HTR-8/SVneo (cell line): ENCODE measurements around the gene PPP1R13B.
A peak's percentile ranks its signal among the peaks of the same experiment; 100 is the strongest.

Source experiments
- DNase-seq: peaks from one replicate; pipeline ENCODE4 v3.0.0; 2011; ENCODE audit warnings: low spot score, mixed read lengths; ENCODE audit not compliant: insufficient read length
- FAIRE-seq: peaks from 2 replicates; lab custom pipeline; 2011; peaks lifted over from hg19 to GRCh38; lab: Jason Lieb, UNC

PPP1R13B gene

GRCh38 chr14:103863245-103863644 is 15.9 kb upstream of the PPP1R13B start:
- no peak for DNase-seq
- FAIRE-seq, result no peak

DNA sequence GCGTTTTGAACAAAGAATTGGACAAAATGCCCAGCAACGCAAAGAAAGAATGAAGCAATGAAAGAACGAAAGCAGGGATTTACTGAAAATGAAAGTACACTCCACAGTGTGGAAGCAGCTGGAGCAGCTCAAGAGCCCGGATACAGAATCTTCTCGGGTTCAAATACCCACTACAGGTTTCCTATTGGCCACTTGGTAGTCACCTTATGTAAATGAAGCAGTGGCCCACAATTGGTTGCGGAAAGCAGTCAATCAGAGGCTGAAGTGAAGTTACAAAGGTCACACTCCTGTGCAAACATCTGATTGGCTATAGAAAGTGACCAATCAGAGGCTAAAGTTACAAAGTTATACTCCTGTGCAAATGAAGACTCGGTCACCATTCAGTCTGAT is 15.0 kb upstream of the PPP1R13B start:
- FAIRE-seq, result no peak
- DNase-seq, result no peak

- no peak for FAIRE-seq
- no peak for DNase-seq
These were observed 14.3 kb upstream of the PPP1R13B start for GRCh38 chr14:103861413-103862392.

DNA sequence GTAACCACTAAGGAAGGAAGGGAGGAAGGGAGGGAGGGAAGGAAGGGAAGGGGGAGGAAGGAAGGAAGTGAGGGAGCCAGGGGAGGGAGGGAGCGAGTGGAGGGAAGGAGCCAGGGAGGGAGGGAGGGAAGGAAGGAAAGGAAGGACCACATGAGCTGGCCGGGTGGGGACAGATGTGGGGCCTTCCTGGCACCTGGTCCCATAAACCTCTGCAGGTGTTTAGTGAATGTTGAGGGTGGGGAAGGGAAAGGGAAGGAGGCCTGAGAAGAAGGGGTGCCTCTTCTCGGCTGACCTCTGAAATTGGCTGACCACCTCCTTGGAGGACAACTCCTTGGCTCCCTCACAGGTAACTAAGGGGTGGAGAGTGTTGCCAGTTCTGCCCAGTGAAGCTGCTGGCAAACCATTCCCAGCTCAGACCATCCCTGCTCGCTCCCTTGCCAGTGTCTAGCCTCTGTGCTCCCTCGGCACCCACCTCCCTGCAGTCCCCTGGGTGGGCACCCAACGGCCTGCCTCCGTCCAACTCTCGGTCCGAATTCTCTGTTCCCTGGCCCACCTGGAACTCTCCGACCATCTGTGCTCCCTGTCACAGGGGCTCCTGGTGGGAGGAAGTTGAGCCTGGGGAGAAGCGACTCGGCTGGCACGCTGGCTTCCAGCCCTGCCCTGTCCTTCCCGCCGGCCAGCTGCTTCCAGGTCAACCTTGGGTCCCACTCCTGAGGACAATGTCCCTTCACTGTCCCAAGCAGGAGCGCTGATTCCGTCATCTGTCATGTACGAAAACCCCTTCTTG is 12.2 kb upstream of the PPP1R13B start:
- no peak for FAIRE-seq
- no peak for DNase-seq

DNA sequence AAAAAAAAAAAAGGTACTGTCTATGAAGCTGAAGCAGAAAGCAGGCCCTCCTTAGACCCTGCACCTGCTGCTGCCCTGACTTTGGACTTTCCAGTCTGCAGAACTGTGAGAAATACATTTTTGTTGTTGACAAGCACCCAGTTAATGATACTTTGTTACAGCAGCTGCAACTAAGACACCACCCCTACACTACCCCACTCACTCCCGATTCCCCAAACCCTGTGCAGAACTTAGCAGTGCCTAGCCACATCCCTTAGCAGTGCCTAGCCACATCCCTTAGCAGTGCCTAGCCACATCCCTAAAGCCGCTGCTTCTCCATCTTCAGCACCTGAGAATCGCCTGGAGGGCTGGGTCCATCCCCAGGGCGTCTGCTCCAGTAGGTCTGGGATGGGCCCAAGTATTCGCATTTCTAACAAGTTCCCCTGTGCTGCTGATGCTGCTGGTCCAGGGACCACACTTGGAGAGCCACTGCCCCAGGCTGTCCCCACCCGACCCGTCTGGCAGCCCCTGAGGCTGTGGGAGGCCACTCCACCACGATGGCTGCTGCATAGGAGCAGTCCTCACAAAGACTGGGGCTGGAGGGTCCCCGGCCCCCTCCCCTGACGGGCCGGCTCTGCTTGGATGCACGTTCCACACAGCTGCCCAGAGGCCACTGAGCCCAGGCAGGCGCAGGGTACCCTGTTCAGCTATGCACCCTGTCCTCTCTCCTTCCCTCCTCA is 10.8 kb upstream of the PPP1R13B start:
- DNase-seq (no peak), FAIRE-seq (no peak)

GRCh38 chr14:103857256-103857655 is 9.9 kb upstream of the PPP1R13B start:
- DNase-seq (no peak), FAIRE-seq (no peak)

GRCh38 chr14:103856607-103857006 is 9.2 kb upstream of the PPP1R13B start:
- FAIRE-seq (no peak), DNase-seq (no peak)

DNA sequence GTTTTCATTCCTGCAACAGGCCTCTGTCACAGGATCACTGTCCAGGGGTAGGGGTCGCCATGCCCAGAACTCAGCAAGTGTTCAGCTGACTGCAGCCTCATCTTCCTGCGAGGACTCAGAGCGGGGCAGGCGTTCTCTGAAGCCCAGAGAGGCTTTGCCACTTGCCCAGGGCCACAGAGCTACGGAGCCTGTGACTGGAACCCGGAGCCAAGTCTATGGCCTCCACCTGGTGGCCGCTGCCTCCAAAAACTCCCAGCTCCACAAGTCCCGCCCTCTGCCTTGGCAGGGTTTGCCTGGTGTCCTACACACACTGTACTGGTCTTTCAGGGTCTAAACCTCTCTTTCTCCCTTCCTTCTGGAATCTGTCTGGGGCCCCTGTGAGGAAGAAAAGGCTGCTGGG is 8.7 kb upstream of the PPP1R13B start:
- no peak for DNase-seq
- FAIRE-seq, result no peak

- DNase-seq (no peak), FAIRE-seq (no peak)
These were observed 8.3 kb upstream of the PPP1R13B start for GRCh38 chr14:103855734-103856095.

- FAIRE-seq (peak; percentile 72), DNase-seq (no peak)
These were observed 7.7 kb upstream of the PPP1R13B start for GRCh38 chr14:103854822-103855733.

DNA sequence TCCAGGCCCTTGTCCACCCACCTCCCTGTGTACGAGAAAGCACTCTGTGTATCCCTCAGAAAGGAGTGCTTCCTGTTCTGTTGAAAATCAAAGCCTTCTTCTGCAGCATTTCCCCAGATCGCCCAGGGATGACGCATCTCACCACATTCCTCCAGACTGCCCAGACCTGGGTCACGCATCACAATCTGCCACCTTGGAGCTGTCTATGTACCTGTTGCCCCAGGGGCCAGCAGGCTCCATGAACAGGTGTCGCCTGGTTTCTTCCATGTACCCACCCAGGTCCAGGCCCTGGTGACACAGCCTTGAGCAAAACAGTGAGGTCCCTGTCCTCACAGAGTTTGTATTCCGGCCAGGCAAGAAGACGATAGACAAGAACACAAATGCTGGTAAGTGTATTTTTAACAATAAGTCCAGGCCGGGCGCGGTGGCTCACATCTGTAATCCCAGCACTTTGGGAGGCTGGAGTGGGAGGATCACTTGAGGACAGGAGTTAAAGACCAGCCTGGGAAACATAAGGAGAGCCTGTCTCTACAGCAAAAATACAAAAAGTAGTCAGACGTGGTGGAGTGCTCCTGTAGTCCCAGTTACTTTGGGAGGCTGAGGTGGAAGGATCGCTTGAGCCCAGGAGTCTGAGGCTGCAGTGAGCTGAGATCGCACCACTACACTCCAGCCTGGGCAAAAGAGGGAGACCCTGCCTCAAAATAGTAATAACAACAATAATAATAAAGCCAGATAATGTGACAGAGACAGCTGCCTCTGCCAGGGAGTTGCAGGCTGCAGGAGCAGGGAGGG is 6.8 kb upstream of the PPP1R13B start:
- DNase-seq (no peak), FAIRE-seq (no peak)

- DNase-seq (no peak), FAIRE-seq (no peak)
These were observed 1.9 kb upstream of the PPP1R13B start for GRCh38 chr14:103849151-103849886.

- FAIRE-seq, result no peak
- no peak for DNase-seq
These were observed 1.1 kb upstream of the PPP1R13B start for GRCh38 chr14:103848175-103849077.

- DNase-seq (no peak), FAIRE-seq (peak; percentile 74)
These were observed 578 bp downstream of the PPP1R13B start for GRCh38 chr14:103846543-103847450.

- no peak for FAIRE-seq
- no peak for DNase-seq
These were observed 1.3 kb downstream of the PPP1R13B start for GRCh38 chr14:103846097-103846496.

DNA sequence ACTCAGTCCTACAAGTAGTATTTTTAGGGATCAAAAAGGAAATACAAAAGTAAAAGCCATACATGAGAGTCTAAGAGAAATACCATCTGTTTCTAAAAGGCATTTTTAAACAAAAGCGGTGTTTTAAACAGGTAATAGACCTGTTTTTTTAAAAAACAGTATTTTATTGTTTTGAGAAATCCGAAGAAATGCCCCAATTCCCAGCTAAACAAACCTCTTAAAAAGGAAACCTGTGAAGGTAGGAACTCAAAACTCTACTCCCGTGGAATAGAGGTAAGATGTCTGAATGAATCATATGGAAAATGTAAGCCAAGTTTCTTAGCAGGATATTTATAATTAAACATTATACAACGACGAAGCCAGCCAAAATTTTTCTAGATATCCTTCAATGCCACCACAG is 2.0 kb downstream of the PPP1R13B start:
- DNase-seq (no peak), FAIRE-seq (no peak)
